Measurements from ENCODE around the gene TNRC18. TPM values are rescaled to one million over a fixed set of nuclear protein-coding genes. Genes with fewer than 3 reads are reported as not detected.
"Not testable (repeated sequence)": the region's sequence is repeated elsewhere in the genome, so short reads cannot be mapped to it uniquely, and the experiment has no call there.

Gene TNRC18, protein sequence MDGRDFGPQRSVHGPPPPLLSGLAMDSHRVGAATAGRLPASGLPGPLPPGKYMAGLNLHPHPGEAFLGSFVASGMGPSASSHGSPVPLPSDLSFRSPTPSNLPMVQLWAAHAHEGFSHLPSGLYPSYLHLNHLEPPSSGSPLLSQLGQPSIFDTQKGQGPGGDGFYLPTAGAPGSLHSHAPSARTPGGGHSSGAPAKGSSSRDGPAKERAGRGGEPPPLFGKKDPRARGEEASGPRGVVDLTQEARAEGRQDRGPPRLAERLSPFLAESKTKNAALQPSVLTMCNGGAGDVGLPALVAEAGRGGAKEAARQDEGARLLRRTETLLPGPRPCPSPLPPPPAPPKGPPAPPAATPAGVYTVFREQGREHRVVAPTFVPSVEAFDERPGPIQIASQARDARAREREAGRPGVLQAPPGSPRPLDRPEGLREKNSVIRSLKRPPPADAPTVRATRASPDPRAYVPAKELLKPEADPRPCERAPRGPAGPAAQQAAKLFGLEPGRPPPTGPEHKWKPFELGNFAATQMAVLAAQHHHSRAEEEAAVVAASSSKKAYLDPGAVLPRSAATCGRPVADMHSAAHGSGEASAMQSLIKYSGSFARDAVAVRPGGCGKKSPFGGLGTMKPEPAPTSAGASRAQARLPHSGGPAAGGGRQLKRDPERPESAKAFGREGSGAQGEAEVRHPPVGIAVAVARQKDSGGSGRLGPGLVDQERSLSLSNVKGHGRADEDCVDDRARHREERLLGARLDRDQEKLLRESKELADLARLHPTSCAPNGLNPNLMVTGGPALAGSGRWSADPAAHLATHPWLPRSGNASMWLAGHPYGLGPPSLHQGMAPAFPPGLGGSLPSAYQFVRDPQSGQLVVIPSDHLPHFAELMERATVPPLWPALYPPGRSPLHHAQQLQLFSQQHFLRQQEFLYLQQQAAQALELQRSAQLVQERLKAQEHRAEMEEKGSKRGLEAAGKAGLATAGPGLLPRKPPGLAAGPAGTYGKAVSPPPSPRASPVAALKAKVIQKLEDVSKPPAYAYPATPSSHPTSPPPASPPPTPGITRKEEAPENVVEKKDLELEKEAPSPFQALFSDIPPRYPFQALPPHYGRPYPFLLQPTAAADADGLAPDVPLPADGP (N-terminal part only)
- 120 TPM for polyA plus RNA-seq (ENCODE audit: insufficient read length)
- long read RNA-seq, donor 1, partial matches to known transcripts: 48 of 53 reads
- long read RNA-seq, donor 1, other reads (novel, unspliced or antisense): 0 of 53 reads
- long read RNA-seq, donor 2, partial matches to known transcripts: 18 of 19 reads
- long read RNA-seq, donor 2, other reads (novel, unspliced or antisense): 0 of 19 reads
- long read RNA-seq, donor 3, partial matches to known transcripts: 8 of 9 reads
- long read RNA-seq, donor 3, other reads (novel, unspliced or antisense): 0 of 9 reads
- long read RNA-seq, donor 4: 0 reads
- long read RNA-seq, donor 5: 0 reads
- long read RNA-seq, donor 6, partial matches to known transcripts: 6 of 10 reads
- long read RNA-seq, donor 6, other reads (novel, unspliced or antisense): 0 of 10 reads
- long read RNA-seq, donor 7, partial matches to known transcripts: 18 of 24 reads
- long read RNA-seq, donor 7, other reads (novel, unspliced or antisense): 0 of 24 reads
- long read RNA-seq, donor 8, partial matches to known transcripts: 0 of 1 reads
- long read RNA-seq, donor 8, other reads (novel, unspliced or antisense): 0 of 1 reads

DNA sequence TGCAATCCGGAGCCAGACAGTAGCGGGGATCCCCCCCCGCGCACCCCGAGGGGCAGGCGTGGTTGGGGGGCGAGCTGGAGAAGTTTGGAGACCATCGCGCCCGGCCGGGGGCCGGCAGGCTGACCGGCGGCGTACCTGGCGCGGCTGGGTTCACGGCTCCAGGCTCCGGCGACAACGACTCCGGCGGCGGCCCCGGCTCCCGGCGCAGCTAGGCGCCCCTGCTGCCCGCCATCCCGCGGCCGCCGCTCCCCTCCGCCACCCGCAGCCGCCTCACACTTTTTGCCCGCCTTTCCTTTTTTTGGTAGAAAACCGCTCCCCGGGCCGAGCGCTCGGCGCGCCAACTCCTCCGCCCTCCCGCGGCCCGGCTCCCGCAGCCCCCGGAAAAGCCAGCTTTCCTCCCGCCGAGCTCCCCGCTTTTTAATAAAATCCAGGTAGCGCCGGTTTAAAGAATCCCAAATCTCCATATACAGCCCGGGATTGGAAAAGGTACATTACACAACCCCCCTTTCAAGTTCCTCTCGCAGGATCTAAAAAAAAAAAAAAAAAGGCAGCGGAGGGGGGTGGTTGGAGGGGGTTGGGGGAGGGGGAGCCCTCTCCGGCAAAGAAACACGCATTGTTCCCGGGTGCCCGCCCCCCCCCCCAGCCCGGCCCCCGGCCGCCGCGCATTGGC is at the start of gene TNRC18:
Gene TNRC18 (minus strand): TSS at position 529 of the 670 bp plus-strand sequence. CDS start 2,588 bp downstream, outside the sequence.
- DNase-seq: no peak

DNA sequence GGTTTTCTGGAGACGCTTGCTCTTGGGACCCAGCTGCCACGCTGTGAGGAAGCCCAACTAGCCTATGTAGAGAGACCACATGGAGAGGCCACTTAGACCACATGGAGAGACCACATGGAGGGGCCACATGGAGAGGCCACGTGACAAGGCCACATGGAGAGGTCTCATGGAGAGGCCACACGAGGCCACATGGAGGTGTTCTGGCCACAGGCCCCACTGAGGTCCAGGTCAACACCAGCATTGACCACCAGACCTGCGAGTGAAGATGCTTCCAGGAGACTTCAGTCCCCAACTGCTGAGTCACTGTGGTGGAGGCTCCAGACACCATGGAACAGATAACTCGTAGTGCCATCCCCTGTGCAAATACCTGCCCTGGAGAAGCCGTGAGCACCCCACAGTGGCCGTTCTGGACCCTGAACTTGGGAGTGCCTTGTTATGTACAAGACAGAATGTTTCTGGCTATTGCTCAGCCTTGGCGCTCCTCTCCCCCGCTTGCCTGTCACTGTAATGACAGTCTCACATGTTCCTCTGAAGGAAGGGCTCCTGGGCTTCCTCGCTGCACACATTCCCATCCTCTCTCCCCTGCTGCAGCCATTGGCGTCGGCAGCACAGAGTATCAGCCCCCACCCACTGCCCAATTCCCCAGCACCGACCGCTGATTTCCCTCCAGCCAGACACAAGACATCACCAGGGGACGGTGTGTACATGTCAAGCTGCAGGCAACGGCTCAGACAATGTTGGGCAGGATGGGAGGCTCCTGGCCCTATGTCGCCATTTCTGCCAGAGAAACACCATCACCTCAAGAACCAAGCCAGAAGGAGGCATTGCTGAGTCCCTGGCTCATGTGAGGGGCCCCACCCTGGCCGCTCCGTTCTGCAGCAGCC is 49.0 kb upstream of the TNRC18 start:
- DNase-seq: no peak

DNA sequence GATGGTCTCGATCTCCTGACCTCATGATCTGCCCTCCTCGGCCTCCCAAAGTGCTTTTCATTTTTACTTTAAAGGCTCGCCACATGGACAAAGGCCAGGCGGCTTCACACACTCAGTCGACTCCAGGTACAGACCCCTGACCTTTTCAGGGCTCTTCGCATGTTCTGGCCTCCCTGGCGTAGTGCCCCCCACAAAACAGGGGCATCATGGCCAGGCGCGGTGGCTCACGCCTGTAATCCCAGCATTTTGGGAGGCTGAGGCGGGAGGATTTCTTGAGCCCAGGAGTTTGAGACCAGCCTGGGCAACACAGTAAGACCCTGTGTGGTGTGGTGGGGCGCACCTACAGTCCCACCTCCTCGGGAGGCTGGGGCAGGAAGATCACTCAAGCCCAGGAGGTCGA is 48.0 kb upstream of the TNRC18 start:
- not testable (repeated sequence) for DNase-seq

DNA sequence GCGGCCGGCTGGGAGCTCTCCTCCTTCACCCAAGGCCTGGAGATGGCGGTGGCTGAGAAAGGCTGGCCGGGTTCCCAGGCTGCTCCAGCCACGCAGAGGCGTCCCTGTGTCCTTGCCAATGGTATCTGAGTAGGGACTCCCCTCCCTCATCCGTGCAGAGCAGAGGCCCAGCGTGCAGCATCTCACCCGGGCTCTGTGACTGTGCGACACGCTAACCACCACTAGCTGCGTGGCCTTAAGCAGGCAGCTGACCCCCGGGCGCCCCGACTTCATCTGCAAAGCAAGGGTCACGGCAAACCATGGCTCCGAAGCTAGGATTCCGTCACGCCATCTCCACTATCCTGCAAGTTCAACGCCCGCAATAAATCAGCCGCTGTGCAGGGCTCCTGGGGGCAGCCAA is 47.2 kb upstream of the TNRC18 start:
- DNase-seq: no peak

DNA sequence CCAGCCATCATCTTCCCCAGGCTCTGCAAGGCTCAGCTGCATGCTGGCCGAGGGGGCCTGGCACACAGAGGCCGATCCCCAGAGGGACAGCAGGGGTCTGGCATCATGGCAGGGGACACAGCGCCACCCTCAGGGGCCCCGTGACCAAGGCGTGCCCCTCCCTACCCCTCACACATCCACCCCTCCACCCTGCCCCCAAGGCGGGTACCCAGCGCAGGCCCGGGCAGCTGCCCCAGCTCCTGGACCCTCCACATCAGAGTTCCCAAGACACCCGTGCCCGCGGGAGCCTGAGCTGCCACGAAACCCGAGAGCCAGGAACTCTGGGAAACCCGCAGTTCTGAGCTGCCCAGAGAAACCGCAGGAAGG is 46.5 kb upstream of the TNRC18 start:
- no peak for DNase-seq

DNA sequence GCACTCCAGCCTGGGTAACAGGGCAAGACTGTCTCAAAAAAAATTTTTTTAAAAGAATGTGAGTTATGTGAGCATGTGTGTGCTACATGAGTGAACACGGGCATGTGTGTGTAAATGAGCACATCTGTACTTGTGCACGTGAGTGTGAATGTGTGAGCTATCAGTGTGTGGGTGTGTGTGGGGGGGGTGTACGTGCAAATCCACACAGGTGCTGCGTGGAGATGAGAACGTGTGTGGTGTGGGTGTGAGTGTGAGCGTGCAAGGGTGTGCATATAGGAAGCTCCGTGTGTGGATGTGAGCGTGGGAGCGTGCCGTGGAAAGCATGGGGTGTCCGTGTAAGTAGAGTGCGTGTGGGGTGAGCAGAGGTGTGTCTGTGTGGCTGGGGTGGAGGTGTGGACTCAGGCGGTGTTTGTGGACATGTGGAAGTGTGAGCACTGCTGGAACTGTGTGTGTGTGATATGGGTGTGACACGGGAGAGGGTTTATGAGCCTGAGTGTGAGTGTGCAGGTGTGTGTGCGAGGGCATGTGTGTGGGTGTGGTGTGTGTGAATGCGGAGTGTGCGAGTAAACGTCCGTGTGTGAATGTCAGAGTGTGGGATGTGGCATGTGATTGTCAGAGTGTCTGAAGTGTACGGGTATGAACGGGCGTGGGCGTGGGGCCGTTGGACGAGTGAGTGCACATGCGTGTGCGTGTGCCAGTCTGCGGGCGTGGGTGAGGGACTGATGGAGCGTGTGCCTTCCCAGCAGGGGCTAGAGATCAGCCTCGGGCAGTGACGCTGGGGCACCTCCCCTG is 45.9 kb upstream of the TNRC18 start:
- no peak for DNase-seq

DNA sequence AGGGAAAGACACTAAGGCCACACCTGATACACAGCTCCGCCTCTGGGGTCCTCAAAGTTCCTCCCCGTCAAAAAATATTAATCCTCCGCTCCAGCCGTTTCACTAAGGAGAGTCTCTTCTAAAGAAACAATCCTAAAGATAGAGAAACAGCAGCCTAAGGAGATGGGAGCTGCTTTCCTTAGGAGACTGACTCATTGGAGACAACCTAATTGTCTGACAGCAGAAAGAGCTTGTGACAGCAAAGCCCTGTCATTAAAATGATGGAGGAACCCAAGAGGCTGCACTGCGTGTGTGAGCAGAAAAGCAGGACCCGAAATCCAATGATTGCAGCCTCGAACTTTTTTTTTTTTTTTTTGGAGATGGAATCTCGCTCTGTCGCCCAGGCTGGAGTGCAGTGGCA is 44.0 kb upstream of the TNRC18 start:
- DNase-seq: no peak

DNA sequence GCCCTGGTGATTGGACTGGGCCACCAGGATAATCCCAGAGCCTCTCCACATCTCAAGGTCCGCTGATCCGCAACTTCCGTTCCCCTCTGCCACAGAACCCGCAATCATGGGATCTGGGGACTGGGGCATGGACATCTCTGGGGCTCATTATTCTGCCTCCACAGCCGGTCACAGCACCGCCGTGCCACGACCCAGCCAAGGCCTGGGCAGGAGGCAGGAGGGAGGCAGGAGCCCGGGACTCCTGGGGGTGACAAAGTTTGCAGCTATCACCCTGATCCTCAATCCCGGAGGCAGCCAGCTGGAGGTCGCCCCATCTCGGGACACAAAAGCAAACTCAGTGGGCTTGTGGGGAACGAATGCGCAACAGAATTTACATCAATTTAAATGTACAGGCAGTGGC is 42.9 kb upstream of the TNRC18 start:
- DNase-seq: no peak

DNA sequence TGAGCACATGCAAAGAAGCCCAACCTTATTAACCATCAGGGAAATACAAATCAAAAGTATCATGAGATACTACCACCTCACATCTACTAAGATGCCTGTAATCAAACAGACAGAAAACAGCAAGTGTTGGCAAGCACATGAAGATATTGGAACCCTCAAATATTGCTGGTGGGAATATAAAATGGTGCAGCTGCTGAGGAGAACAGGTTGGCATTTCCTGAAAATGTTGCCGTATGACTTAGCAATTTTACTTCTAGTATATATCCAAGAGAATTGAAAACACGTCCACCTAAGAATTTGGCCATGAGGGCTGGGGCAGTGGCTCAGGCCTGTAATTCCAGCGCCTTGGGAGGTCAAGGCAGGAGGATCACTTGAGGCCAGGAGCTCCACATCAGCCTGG is 39.4 kb upstream of the TNRC18 start:
- DNase-seq: no peak

DNA sequence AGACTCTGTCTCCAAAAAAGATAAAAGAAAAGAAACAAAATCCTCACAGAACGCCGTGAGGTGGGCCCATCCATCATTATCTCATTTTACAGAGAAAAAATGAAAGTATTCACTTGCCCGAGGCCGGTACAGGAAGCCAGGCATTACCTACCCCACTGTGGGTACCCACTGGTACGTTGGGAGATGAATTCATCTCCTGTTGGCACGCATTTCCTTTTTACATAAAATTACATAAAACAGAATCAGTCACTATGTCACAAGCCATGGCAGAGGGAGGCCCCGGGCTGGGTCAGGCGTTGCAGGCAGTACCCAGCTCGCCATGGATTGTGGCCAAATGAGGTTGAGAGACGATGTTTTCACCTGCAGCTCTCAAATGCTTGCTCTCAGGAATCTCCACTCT is 38.6 kb upstream of the TNRC18 start:
- DNase-seq: no peak

DNA sequence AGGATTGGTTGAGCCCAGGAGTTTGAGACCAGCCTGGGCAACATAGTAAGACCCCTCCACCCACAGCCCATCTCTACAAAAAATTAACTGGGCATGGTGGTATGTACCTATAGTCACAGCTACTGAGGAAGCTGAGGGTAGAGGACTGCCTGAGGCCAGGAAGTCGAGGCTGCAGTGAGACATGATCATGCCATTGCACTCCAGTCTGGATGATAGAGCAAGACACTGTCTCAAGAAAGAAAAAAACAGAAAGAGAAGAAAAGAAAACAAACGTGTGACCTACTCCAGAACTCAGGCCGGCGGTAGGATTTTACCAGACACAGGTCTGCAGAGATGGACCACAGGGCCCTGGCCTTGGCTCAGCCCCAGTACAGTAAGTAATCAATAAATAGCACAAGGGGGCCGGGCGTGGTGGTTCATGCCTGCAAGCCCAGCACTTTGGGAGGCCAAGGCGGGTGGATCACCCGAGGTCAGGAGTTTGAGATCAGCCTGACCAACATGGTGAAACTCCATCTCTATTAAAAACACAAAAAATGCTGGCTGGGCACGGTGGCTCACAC is 35.4 kb upstream of the TNRC18 start:
- no peak for DNase-seq

DNA sequence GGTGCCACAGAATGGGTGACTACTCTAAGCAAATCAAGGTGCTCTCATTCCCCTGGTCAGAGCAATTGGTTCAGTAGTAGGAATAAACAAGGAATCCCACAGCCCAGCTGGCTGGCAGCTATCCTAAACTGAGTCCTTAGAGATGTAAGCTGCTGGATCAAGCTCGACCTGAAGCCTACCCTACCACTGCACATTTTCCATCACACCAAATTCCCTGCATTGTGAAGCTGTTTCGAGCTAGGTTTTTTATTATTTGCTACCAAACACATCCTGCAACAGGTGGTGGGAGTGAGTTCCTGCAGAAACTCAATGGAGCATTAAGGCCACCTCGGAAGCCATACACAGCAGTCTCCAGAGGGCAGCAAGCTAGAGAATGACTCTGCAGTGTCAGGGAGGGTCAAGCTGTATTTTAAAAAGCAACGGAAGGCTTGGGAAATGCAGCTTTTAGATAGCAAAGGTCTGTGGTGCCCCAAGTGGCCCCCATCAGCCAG is 33.7 kb upstream of the TNRC18 start:
- DNase-seq: no peak

DNA sequence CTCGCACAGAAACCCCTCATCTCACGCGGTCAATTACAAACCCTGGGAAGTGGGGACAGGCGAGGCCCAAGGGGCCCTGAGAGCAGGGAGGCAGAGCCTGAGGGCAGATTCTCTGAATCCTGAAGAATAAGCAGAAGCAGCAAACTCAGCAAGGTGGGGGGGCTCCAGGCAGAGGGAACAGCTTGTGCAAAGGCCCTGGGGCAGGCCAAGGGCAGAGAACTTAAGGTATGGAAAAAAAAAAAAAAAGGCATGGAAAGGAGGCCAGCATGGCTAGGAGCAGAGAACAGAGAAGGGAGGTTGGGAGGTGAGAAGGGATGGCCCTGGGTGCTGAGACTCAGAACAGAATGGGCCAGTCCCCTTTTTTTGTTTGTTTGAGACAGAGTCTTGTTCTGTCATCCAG is 32.8 kb upstream of the TNRC18 start:
- no peak for DNase-seq

DNA sequence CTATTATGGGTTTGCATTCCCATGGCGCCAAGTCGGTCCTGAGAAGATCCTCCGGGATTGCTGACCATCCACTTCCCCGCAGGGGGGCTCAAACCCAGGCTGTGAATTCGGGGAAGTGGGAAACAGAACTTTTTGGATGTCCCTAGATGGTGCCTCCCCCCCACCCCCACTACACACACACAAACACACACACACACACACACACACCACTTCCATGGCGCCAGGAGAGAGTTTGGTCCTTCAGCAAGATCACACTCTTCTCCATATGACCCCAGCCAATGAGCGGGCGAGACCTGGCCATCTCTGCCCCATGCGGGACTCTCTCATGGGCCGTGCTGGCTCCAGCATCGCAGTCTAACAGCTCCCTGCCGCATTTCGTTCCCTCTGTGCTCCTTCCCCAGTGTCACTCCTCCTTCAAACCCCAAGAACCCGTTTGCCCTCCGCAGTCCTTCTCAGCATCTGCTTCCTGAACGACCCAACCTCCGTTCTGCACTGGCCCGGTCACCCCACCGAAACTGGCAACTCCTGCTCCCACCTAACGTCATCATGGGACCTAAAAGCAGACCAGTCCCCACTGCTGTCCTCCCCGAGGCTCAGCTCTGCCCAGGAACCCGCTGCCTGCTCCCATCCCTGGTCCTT is 32.1 kb upstream of the TNRC18 start:
- DNase-seq: no peak

DNA sequence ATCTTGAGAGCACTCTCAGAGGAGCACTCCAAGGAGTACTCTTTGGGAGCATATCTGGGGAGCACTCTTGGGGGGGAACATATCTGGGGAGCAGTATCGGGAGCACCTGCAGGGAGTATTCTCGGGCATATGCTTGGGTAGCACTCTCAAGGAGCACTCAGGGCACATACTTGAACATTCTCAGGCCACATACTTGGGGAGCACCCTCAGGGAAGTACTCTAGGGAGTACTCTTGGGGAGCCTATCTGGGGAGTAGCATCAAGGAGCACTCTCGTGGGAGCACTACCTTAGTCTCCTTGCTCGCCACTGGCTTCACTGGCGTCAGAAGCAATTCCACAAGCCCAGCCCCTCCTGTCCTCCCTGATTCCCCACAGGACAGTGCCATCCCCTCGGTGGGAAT is 31.5 kb upstream of the TNRC18 start:
- DNase-seq: no peak

DNA sequence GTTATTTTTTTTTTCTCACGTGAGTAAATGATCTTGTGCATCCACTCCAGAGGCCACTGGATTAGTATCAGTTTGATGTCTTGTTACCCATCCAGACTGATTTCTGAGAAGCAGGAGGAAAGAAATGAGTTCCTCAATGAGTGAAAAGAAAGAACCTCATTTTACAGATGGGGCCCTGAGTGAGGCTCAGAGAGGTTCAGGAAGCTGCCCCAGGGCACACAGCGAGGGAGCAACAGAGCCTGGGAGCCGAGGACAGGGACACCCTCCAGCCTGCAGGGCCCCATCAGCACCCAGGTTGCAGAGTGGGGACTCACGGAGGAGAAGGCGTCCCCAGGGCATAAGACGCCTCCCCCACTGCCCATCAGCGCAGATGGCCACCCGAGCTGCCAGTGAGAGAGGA is 30.9 kb upstream of the TNRC18 start:
- DNase-seq: no peak

DNA sequence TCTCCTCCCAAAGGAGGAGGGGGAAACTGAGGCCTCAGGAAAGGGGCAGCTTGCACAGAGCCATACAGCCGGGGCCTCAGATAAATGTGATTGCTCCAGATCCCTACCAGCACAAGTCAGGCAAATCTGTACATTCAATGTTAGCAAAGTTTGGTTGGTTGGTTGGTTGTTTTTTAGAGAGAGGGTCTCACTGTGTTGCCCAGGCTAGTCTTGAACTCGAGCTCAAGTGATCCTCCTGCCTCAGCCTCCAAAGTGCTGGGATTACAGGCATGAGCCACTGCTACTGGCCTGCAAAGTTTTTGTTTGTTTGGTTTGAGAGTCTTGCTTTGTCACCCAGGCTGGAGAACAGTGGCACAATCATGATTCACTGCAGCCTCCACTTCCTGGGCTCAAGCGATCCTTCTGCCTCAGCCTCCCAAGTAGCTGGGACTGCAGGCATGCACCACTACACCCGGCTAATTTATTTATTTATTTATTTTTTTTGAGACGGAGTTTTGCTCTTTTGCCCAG is 30.0 kb upstream of the TNRC18 start:
- DNase-seq: no peak

Data from left kidney (tissue), 8 donors.